HG03342 (cell line): ENCODE data around the gene KIF11.
"Not testable (repeated sequence)": the region's sequence is repeated elsewhere in the genome, so short reads cannot be mapped to it uniquely, and the experiment has no call there.

Source experiments
- ATAC-seq: cut with Tn5 transposase; IDR thresholded peaks from one replicate; pipeline ENCODE4 v1.9.1; 2021; ENCODE audit warnings: mild to moderate bottlenecking, moderate library complexity; ENCODE audit not compliant: unreplicated experiment

Gene KIF11

DNA sequence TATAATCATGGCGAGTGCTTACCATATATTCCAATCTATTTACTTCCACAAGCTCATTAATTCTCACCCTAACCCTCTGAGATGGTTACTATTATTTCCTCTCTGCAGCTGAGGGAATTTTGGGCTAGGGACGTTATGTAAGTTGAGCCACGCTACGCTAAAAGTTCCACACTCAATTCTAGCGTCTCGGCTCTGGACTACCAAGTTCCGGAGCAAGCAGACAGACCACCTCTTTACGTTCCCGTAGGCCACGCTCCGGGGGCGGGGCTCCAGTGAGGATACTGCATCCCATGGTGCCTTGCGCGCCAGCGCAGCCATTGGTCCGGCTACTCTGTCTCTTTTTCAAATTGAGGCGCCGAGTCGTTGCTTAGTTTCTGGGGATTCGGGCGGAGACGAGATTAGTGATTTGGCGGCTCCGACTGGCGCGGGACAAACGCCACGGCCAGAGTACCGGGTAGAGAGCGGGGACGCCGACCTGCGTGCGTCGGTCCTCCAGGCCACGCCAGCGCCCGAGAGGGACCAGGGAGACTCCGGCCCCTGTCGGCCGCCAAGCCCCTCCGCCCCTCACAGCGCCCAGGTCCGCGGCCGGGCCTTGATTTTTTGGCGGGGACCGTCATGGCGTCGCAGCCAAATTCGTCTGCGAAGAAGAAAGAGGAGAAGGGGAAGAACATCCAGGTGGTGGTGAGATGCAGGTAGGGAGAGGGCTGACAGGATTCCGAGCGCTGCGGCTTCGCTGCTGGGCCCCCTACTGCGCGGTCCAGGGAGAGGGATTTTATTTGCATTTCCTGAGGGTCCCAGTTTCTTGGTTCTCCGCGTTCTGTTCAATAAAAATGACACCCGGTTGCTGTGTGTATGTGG is at the start of gene KIF11:
KIF11 (plus strand) TSS at position 370 of the 858 bp plus-strand sequence; CDS start at position 616, 246 bp downstream.
- ATAC-seq, result peak; percentile 67

GRCh38 chr10:92544296-92544695 is 48.6 kb upstream of the KIF11 start:
- no peak for ATAC-seq

DNA sequence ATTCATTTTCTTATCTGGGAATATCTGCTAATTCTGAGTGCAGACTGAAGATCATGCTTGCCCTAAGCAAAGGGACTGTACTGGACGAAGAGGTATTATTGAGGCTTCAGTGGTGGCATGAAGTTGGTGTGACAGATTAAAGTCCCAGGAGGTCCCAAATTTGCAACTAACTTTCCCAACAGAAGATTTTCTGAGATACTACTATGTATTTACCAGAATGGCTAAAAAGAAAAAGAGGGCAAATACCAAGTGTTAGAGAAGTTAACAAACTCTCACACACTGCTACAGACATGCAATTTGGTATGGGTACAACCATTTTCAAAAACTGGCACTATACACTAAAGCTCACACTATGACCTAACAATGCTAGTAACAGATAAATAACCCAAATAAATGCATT is 47.4 kb upstream of the KIF11 start:
- ATAC-seq, result no peak

DNA sequence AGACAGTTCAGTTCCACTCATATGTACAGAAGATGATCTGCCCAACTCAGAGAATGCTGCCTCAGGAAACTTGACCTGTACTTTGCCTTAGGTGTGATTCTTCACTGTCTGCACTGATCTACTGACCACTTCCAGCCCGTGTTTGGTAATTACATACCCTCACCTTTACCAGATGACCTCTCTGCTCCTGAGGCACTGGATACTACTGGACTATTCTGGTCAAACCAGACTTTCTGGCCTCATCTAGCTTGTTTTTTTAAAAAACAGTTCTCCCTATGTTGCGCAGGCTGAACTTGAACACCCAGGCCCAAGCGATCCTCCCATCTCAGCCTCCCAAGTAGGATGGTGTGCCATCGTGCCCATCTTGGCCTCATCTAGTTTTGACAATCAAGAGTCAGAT is 45.3 kb upstream of the KIF11 start:
- no peak for ATAC-seq

GRCh38 chr10:92550924-92551323 is 42.0 kb upstream of the KIF11 start:
- ATAC-seq, result no peak

DNA sequence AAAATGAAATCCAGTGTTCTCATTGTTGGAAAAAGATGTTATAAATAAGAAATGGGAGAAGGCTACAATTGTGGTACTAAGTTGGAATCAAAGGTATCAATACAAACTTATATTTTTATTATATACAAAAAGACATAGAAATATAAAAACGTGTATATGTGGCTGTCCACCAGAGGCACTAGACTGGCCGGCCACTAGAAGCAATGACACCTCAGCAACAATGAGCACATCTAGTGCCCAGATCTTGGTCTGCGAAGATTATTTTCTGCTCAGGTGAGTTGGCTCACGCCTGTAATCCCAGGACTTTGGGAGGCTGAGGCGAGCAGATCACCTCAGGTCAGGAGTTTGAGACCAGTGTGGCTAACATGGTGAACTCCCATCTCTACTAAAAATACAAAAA is 40.6 kb upstream of the KIF11 start:
- no peak for ATAC-seq

DNA sequence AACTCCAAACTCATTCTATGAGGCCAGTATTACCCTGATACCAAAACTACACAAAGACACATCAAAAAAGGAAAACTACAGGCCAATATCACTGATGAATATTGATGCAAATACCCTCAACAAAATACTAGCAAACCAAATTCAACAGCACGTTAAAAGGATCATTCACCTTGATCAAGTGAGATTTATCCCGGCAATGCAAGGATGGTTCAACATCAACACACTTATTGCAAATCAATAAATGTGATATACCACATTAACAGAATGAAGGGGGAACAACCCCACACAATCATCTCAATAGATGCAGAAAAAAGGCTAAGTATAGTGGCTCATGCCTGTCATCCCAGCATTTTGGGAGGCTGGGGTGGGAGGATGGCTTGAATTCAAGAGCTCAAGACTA is 39.0 kb upstream of the KIF11 start:
- no peak for ATAC-seq

DNA sequence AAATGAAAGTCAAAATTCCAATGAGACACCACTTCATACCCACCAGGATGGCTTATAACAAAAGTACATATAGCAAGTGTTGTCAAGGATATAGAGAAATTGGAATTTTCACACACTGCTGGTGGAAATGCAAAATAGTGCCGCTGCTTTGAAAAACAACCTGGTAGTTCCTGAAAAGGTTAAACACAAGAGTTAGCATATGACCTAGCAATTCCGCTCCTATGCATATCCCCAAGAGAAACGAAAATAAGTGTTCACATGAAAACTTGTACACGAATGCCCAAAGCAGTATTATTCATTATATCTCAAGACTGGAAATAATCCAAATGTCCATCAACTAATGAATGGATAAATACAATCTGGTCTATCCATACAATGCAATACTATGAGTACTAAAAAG is 33.9 kb upstream of the KIF11 start:
- ATAC-seq, result no peak

DNA sequence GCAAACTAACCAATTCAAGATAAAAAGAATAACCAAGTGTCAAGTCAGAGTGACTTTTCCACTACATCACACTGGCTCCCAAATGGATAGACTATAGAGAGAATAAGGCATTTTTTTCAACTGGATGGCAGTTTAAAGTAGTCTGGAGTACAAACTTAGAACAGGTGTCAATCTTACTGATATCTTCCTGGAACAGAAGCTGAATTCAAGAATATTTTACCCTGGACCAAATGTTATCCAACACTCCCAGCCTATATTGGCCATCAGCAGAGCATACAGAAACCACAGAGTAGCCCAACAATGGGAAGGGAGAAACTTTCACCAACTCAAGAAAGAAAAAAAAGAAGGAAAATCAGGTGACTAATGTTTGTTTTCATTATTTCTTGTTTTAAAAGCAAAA is 30.5 kb upstream of the KIF11 start:
- ATAC-seq, result no peak

DNA sequence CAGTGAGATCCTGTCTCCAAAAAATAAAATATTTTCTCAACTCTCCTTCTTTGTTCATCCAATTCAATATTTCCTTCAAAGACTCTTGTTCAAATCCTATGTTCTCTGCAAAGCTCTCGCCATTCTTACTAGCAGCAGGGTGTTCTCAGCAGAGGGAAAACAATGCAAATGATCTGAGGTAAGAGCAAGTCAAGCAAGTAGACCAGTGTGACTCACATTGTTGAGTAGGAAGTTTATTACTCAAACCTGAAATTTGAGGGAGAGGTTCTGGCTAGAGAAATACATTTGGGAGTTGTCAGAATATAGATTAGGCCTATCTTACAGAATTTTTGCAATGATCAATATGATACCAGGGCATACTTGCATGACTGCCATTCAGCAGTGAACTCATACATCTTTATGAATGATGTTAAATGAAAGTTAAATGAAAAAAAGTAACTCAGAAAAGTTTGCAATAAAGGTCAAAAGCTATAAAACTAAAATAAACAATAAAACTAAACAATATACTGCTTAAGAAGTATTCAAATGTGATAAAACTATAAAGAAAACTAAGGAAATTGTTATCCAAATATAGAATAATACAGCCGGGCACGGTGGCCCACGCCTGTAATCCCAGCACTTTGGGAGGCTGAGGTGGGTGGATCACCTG is 24.9 kb upstream of the KIF11 start:
- ATAC-seq, result no peak

DNA sequence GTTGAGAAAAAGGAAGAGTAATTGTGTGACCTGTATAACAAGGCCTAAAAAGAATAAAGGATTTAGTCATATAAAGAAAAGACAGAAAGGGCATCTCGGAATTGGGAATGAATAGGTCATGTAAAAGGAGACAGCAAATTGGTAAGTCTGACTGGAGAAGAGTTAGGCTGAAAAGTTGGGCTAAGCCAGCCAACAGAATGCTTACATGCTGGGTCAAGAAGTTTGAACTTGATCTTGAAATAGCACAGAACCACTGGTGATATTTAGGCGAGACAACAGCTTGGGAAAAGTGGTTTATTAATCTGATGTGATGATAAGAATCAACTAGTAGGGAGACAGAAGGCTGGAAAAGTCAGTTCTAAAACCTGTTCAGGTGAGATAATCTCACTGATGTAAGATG is 23.9 kb upstream of the KIF11 start:
- no peak for ATAC-seq

DNA sequence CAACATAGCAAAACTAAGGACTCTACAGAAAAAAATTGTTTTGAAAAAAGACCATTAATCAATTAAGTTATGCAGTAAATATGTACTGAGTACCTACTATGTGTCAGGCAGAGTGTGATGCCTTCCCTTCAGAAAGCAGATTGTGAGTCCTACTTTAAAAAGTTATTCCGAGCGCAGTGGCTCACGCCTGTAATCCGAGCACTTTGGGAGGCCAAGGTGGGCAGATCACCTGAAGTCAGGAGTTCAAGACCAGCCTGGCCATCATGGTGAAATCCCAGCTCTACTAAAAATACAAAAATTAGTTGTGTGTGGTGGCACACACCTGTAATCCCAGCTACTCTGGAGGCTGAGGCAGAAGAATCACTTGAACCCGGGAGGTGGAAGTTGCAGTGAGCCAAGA is 23.3 kb upstream of the KIF11 start:
- ATAC-seq, result not testable (repeated sequence)

DNA sequence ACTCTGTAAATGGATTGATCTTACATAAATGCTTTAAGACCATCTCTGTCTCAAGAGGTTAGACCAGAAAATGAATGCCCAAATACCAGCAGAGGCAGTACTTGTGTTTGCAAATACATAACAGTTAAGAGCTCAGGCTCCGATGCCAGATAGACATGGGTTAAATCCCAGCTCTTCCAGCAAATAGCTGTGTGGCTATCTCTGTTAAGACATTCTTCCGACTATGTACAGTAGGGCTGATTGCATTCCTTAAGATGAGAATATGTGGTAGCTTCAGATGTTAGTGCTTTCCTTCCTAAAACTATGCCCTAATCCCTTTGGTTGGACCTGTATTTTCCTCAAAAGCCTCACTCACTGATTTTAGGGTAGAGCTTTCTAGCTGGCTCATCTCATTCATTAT is 21.3 kb upstream of the KIF11 start:
- no peak for ATAC-seq

GRCh38 chr10:92572362-92573090 is 20.4 kb upstream of the KIF11 start:
- ATAC-seq, result no peak

- no peak for ATAC-seq
These were observed 19.7 kb upstream of the KIF11 start for GRCh38 chr10:92573091-92573797.

DNA sequence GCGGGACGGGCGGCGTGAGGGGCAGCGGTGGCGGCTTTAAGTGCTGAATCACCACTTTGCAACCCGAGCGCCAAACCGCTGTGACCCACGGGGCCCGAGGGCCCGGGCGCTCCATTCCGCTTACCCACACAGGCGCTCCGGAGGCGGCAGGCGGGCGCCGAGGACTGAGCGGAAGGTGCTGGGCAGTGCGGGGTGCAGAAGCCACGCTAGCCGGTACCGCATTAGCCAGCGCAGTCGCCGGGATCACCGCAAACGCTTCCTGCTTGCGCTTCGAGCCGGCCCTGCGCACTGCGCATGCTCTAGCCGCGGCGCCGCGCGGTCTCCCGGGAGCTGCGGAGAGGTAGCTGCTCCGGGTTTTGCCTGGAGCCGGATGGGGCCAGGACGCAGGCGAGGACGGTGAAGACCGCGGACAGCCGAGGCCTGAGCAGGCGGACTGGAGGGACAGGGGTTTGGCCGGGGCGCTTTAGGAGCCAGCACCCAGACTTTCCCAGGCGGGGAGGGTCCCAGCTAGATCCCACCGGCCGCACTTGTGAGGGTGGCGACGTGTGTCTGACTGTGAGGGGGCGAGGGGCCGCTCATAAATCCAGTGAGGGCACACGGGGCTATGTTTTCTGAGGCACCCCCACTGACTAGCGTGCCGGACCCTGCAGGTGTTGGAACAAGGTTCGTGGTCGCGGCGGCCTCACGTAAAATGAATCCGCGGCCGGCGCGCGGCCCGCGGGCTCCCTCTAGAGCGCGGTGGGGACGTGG is 19.0 kb upstream of the KIF11 start, which contains the start of gene IDE:
IDE (minus strand) TSS at position 296 of the 750 bp plus-strand sequence; CDS start at position 222, 74 bp downstream.
- ATAC-seq, result peak; percentile 65

DNA sequence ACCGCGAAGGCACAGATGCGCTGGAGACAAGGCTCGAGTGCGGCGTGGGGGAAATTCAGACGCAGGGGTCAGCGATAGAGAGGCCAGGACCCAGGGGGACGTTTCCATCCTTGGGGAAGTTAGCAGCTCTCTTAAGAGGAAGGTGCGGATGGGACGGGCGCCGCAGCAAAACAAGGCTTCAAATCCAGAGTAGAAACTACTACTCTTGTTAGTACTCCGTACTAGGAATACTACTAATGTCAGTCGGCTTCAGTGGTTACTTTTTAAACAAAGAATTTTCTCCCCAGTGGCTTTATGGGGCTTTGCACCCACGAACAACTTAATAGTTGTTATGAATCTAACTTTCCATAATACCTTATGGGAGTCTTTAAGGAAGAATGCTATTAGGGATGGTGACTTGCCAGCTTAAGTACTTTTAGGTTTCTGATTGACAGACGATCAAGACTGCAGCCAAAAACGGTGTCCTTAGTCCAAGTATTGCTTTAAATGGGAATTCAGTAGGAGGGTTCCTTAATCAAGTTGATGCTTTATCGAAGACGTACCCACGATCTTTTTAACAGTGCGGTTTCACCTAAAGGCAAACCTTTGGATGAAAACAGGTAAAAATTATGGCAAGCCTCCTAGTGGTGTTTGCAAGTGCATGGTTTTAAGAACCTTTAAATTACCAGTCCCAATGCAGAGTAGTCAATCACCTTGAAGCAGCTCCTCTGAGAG is 18.2 kb upstream of the KIF11 start:
- peak; percentile 20 for ATAC-seq

DNA sequence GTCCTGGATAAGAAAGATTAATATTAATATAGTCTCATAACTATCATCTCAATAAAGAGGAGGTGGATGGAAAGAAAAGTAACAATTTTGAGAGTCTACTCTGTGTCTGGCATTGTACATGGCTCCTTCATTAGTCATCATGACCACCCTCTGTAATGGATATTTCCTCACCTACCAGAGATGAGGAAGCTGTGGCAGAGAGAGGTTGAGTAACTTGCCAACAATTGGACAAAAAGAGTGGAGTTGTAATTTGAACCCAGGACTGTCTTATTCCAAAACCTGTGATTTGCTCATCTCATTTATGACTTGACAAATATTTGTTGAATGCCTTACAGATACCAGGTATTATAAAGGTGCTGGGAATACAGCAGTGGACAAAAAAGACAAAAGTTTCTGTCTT is 17.0 kb upstream of the KIF11 start:
- ATAC-seq, result no peak

GRCh38 chr10:92582347-92582746 is 10.6 kb upstream of the KIF11 start:
- not testable (repeated sequence) for ATAC-seq
